Measurements from ENCODE around the gene GJA3. TPM values are rescaled to one million over a fixed set of nuclear protein-coding genes. Genes with fewer than 3 reads are reported as not detected.

Gene GJA3
- total and polyA plus RNA-seq, 2 donors (not counting 1 experiment from before 2014, with no cell fraction given) = 0.28 to 0.59 TPM

GRCh38 chr13:20127562-20128458 is 33.0 kb downstream of the GJA3 start:
- Histone ChIP-seq H3K4me1 (ENCODE audit: control insufficient read depth in 2 of 2, insufficient read depth in 2 of 2, low read length in 2 of 2) (peaks cover 20 to 31% of the 10 kb centered on the region in 2 donors), H3K79me2 (ENCODE audit: control insufficient read depth, insufficient read depth, low read length) (no peaks in the 10 kb centered on the region), H2AFZ (ENCODE audit: insufficient read depth, low read depth, low read length, poor library complexity, severe bottlenecking) (peak overlapping the region; percentile 96), H3K27me3 (replicated peaks in 1 of 4; ENCODE audit: control extremely low read depth in 1 of 4, control insufficient read depth in 3 of 4, insufficient read depth in 4 of 4, low read length in 3 of 4) (peaks cover 0 to 54% (median 30%) of the 10 kb centered on the region in 4 experiments), H3K36me3 (replicated peaks in 1 of 2; ENCODE audit: control extremely low read depth in 1 of 2, control insufficient read depth in 1 of 2, extremely low read depth in 1 of 2, insufficient read depth in 2 of 2, low read length in 1 of 2) (no peaks in the 10 kb centered on the region), H3K9ac (ENCODE audit: low read length) (peak overlapping the region; percentile 79), H3K4me2 (replicated peaks; ENCODE audit: low read depth, low read length, poor library complexity, severe bottlenecking) (peak overlapping the region; percentile 99), H4K20me1 (ENCODE audit: control insufficient read depth, insufficient read depth, low read length, poor library complexity, severe bottlenecking) (no peaks in the 10 kb centered on the region), H3K9me3 (ENCODE audit: control extremely low read depth in 1 of 3, control insufficient read depth in 2 of 3, insufficient read depth in 1 of 3, low read length in 2 of 3) (peaks cover 0 to 10% (median 1%) of the 10 kb centered on the region in 3 donors), H3K27ac (ENCODE audit: low read length in 2 of 2) (no peak overlapping the region), H3K4me3 (ENCODE audit: control extremely low read depth in 1 of 5, extremely low read depth in 1 of 5, insufficient read depth in 1 of 5, low read depth in 2 of 5, low read length in 4 of 5) (peak overlapping the region; percentile 7 to 70 (median 54))
- ATAC-seq (ENCODE audit: low read depth) (peak; percentile 54), DNase-seq (peak; percentile 61)
- Mint-ChIP-seq H3K27me3 (peaks cover 24% of the 10 kb centered on the region), H3K9me3 (ENCODE audit: insufficient read depth) (no peaks in the 10 kb centered on the region), H3K4me3 (peak overlapping the region; percentile 73), H3K4me1 (peaks cover 8% of the 10 kb centered on the region), H3K27ac (no peak overlapping the region)
- CTCF ChIA-PET = interaction anchor here (0.8 to 2.0 kb wide), 5 partner anchors 9 to 37 kb away, joined by 3 to 6 read pairs (median 3); partner anchors contain the start of gene GJA3
- TF ChIP-seq CTCF (IDR thresholded peaks at IDR 0.05) (no peak), EZH2 (IDR thresholded peaks at IDR 0.05; ENCODE audit: borderline replicate concordance, insufficient read depth, low read depth, low read length, poor library complexity, severe bottlenecking) (no peak)
- POLR2A ChIA-PET = no interaction called here
- intact Hi-C loops (cut with micrococcal nuclease) = loop anchor here (1.0 kb wide), 1 partner anchor 35 kb away; no protein-coding TSS in a partner anchor
- WGBS (ENCODE audit: insufficient coverage) = under 1% methylated on average over 81 of the region's 82 CpGs

- H3K9me3 ChIP-seq (ENCODE audit: control extremely low read depth in 1 of 3, control insufficient read depth in 2 of 3, insufficient read depth in 1 of 3, low read length in 2 of 3) = peaks cover 0 to 10% (median 1%) of the 10 kb centered on the region in 3 donors
- no peaks in the 10 kb centered on the region for H4K20me1 ChIP-seq (ENCODE audit: control insufficient read depth, insufficient read depth, low read length, poor library complexity, severe bottlenecking)
- peak overlapping the region; percentile 79 for H3K9ac ChIP-seq (ENCODE audit: low read length)
- peaks cover 27% of the 10 kb centered on the region for H3K27me3 Mint-ChIP-seq
- H3K27ac Mint-ChIP-seq = no peak overlapping the region
- DNase-seq = no peak
- 12% methylated on average over 3 of the region's 6 CpGs for WGBS (ENCODE audit: insufficient coverage)
- H3K4me1 ChIP-seq (ENCODE audit: control insufficient read depth in 2 of 2, insufficient read depth in 2 of 2, low read length in 2 of 2) = peaks cover 20 to 31% of the 10 kb centered on the region in 2 donors
- H3K4me3 ChIP-seq (ENCODE audit: control extremely low read depth in 1 of 5, extremely low read depth in 1 of 5, insufficient read depth in 1 of 5, low read depth in 2 of 5, low read length in 4 of 5) = peak overlapping the region in 4 of 5 experiments; percentile 44 to 70 (median 60)
- H3K36me3 ChIP-seq (replicated peaks in 1 of 2; ENCODE audit: control extremely low read depth in 1 of 2, control insufficient read depth in 1 of 2, extremely low read depth in 1 of 2, insufficient read depth in 2 of 2, low read length in 1 of 2) = no peaks in the 10 kb centered on the region
- H3K79me2 ChIP-seq (ENCODE audit: control insufficient read depth, insufficient read depth, low read length) = no peaks in the 10 kb centered on the region
- peaks cover 8% of the 10 kb centered on the region for H3K4me1 Mint-ChIP-seq
- POLR2A ChIA-PET = no interaction called here
- peak overlapping the region; percentile 96 for H2AFZ ChIP-seq (ENCODE audit: insufficient read depth, low read depth, low read length, poor library complexity, severe bottlenecking)
- no peak overlapping the region for H3K27ac ChIP-seq (ENCODE audit: low read length in 2 of 2)
- no peaks in the 10 kb centered on the region for H3K9me3 Mint-ChIP-seq (ENCODE audit: insufficient read depth)
- peak overlapping the region; percentile 99 for H3K4me2 ChIP-seq (replicated peaks; ENCODE audit: low read depth, low read length, poor library complexity, severe bottlenecking)
- peaks cover 0 to 54% (median 30%) of the 10 kb centered on the region in 4 experiments for H3K27me3 ChIP-seq (replicated peaks in 1 of 4; ENCODE audit: control extremely low read depth in 1 of 4, control insufficient read depth in 3 of 4, insufficient read depth in 4 of 4, low read length in 3 of 4)
- CTCF ChIA-PET = interaction anchor here (0.7 to 2.0 kb wide), 4 partner anchors 8 to 286 kb away, joined by 3 to 6 read pairs (median 4); partner anchors contain the start of gene GJA3
- peak; percentile 28 for ATAC-seq (ENCODE audit: low read depth)
- no peak for TF ChIP-seq EZH2 (IDR thresholded peaks at IDR 0.05; ENCODE audit: borderline replicate concordance, insufficient read depth, low read depth, low read length, poor library complexity, severe bottlenecking)
- TF ChIP-seq CTCF (IDR thresholded peaks at IDR 0.05) = no peak
- peak overlapping the region; percentile 73 for H3K4me3 Mint-ChIP-seq
- intact Hi-C loops (cut with micrococcal nuclease) = no loop called here
Observed at GRCh38 chr13:20127262-20127561, 33.6 kb downstream of the GJA3 start.
